HG02678 (cell line): ENCODE results near the gene EPHA8.

Experiments used
- ATAC-seq: cut with Tn5 transposase; IDR thresholded peaks from one replicate; pipeline ENCODE4 v1.9.1; 2021; ENCODE audit warnings: mild to moderate bottlenecking, moderate library complexity; ENCODE audit not compliant: unreplicated experiment

Gene EPHA8

DNA sequence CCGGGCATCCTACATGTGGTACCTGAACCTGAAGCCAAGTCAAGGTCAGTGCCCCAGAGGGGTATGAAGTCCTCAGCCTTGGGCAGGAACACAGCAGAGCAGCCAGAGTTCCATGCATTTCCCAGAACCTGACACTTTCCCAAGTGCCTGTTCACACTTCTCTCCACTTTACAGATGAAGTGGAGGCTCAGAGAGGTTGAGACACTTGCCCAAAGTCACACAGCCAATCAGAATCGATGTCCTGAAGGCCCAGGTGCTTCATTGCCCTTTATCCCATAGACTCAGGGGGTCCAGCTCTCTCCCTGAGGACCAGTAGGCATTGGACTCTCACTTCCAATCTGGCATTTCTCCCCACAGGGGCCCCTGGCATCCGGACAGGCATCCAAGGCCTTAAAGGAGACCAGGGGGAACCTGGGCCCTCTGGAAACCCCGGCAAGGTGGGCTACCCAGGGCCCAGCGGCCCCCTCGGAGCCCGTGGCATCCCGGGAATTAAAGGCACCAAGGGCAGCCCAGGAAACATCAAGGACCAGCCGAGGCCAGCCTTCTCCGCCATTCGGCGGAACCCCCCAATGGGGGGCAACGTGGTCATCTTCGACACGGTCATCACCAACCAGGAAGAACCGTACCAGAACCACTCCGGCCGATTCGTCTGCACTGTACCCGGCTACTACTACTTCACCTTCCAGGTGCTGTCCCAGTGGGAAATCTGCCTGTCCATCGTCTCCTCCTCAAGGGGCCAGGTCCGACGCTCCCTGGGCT is 75.4 kb downstream of the EPHA8 start:
- no peak for ATAC-seq

DNA sequence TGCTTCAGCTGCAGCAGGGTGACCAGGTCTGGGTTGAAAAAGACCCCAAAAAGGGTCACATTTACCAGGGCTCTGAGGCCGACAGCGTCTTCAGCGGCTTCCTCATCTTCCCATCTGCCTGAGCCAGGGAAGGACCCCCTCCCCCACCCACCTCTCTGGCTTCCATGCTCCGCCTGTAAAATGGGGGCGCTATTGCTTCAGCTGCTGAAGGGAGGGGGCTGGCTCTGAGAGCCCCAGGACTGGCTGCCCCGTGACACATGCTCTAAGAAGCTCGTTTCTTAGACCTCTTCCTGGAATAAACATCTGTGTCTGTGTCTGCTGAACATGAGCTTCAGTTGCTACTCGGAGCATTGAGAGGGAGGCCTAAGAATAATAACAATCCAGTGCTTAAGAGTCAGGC is 76.0 kb downstream of the EPHA8 start:
- ATAC-seq: no peak

DNA sequence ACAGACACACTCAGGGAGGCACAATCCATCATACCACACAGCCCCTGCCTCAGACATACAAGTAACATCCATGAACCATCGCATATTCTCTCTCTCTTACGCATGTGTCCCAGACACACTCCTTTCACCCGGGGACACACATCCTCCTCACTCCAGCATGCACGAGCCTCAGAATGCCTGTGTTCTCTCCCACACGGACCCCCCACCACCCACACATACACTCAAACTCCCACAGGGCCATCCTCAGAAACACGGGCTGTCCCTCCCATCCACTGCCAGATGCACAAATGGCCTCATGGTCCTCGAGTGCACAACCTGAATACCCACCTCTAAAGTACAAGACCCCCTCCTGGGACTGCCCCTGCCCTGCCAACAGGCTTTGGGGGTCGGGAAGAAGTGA is 78.0 kb downstream of the EPHA8 start:
- no peak for ATAC-seq

DNA sequence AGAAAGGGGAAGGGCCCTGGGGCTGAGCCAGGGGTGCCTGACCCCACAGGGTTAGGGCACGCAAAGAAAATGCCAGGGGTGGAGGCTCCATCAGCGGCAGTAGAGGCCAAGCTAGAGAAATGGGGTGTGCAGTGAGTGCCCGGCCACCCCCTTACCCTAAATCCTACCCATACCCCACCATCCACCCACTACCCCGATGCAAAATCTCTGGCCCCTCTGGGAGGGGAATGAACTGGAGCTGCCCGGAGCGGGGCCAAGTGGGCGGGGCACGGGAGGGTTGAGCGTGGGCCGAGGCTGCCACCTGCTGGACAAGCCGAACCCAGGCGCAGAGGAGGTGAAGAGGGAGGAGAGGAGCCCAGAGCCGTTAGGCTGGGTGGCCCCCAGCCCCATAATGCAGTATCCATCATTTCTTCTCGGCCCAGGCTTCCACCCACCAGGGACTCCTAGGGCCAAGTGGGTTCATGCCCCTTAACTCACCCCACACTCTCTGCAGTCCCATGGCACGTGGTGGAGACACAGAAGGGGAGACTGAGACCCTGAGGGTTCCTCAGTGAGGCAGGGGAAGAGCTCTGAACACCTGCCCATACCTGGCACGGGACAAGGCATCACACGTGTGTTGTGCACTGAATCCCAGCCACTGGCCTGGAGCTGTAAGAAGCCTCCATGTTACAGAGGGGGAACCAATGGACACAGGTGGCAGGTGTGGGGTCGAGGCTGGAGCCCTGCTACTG is 78.8 kb downstream of the EPHA8 start:
- ATAC-seq: no peak

DNA sequence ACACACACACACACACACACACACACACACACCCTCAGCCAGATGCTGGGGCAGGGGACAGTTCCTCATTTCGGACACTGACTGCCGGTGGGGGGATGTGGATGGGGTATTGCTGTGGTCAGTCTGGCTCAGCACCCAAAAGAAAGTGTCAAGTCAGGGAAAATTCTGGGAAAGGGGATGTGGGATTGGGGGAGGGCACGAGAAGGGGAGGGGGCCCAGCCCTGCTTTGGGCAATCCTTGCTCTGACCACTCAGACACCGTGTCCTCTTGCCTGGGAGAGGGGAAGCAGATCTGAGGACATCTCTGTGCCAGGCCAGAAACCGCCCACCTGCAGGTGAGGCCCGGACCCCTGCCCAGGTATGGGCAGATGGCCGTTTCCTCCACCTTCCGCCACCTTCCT is 80.1 kb downstream of the EPHA8 start, which contains the start of gene C1QC:
Gene C1QC, plus strand, starts transcription at position 253 of the 400 bp plus-strand sequence. CDS start 391 bp downstream, outside the sequence.
- ATAC-seq: no peak

DNA sequence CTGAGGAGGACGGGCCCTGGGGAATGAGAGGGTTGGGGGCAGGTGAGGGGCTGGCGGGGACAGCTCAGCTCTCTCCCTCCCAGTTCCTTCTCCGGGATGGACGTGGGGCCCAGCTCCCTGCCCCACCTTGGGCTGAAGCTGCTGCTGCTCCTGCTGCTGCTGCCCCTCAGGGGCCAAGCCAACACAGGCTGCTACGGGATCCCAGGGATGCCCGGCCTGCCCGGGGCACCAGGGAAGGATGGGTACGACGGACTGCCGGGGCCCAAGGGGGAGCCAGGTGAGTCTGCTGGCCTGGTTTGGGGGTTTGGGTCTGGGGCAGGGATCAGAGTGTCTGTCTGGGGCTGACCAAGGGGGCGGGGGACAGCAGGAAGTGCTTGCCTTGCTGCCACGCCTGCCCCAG is 80.6 kb downstream of the EPHA8 start:
- ATAC-seq: no peak

DNA sequence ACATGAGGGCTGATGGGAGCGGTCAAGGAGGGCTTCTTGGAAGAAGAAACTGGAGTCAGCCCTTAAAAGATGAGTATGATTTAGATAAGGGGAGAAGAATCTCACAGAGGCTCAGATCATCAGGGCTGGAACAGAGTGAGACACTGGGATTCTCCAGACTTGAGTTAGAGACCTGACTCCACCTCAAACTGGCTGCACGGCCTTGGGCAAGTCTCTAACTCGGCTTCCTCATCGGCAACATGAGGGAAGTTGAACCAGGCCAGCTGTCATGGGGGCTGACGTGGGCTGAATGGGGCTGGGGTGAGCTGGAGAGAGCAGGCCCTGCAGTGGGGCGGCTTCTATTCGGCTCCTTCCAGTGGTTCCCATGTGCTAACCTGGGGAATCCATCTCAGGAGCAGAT is 82.6 kb downstream of the EPHA8 start:
- ATAC-seq: no peak

DNA sequence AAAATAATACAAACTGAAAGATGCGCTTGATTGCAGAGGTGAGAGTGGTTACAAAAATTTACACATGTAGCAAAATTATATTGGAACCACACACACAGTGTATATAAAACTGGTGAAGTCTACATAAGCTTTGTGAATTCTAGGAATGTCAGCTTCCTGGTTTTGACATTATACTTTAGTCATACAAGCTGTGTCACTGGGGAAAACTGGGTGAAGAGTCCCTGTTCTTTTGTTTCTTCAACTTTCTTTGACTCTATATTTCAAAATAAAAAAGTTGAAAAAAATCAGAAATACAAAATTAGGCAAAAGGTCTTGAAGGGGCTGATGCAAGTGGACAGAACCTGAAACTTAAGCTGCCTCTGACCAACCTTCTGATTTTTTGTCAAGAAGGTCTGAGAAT is 83.1 kb downstream of the EPHA8 start:
- ATAC-seq: no peak

DNA sequence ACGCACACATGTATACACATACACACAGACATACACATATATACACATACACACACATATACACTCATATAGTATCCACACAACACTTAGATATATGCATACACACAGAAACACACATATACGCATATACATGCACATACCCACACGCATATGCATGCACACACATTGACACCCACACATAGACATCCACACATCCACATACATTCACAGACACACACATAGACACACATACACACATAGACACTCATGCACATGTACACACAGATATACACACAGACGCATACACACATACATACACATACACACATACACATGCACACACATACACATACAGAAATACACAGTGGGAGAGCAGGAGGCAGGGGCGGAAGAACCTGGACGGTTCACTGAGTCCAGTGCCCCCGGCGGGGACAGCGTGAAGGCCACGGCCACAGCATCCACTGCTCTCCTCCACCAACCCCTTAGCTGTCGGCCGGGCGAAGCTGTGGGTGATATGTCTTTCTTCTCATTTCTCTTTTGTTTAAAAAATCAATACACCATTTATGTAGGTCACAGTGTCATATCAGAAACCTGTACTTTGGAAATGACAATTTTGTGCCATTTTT is 86.9 kb downstream of the EPHA8 start:
- no peak for ATAC-seq

DNA sequence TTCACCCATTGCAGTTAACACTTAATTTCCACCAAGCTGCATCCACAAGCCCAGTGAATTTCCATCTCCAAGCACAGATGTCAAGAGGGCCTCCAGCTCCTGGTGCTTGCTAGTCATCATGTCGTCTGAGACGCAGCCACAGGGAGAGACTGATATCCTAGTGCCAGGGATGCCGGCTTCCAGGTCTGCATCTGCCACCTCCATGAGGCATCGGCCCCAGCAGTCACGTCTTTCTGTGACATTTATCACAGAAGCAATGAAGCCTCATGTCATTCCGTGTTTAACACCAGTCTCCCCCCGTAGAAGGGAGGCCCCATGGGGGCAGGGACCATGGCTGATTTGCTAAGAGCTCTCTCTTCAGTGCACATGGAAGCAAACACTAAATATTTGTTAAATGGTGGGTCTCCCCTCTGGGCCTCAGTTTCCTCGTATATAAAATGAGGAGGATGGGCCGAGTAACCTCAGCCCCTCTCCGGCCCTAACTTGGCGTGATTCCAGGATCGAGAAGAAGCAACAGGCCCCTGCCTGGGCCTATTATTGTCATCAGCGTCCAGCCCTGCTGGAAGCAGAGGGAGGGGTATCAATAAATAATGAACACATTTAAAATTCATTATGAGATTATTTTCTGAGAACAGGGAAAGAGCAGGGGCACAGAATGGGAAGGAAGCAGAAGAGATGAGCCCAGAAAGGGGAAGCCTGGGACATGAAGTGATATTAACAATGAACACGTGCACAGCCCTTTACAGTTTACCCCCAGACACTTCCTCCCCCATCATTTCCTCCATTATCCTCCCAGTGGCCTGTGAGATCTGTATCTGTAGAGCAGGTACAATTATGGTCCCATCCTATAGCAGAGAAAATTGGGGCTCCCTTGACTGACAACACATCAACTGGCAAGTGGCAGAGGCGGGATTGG is 88.9 kb downstream of the EPHA8 start:
- ATAC-seq: no peak

DNA sequence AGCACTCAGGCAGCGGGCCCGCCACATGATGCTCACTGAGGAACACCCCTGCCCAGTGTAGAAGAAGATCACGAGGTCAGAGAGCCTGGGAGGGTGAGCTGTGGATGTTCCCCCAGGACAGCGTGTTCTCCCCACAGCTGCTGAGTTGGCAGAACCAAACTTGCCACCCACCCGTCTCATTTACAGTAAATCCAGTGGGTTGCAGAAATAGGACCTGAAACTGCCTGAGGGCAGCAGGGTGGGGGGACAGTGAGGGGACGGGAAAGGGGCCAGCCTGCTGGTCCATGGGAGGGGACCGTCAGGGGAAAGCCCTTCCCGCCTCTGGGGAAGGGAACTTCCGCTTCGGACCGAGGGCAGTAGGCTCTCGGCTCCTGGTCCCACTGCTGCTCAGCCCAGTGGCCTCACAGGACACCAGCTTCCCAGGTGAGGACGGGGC is 89.6 kb downstream of the EPHA8 start, which contains the start of gene C1QB:
Gene C1QB, plus strand, starts transcription at position 356 of the 436 bp plus-strand sequence. CDS start 6,227 bp downstream, outside the sequence.
- ATAC-seq: no peak
